ENCODE data around the gene BTG2. TPM values are rescaled to one million over a fixed set of nuclear protein-coding genes. Genes with fewer than 3 reads are reported as not detected.

BTG2 gene
- total and polyA plus RNA-seq, 2 donors (not counting 1 experiment from before 2014, with no cell fraction given) = 9.8 to 26.3 TPM

DNA sequence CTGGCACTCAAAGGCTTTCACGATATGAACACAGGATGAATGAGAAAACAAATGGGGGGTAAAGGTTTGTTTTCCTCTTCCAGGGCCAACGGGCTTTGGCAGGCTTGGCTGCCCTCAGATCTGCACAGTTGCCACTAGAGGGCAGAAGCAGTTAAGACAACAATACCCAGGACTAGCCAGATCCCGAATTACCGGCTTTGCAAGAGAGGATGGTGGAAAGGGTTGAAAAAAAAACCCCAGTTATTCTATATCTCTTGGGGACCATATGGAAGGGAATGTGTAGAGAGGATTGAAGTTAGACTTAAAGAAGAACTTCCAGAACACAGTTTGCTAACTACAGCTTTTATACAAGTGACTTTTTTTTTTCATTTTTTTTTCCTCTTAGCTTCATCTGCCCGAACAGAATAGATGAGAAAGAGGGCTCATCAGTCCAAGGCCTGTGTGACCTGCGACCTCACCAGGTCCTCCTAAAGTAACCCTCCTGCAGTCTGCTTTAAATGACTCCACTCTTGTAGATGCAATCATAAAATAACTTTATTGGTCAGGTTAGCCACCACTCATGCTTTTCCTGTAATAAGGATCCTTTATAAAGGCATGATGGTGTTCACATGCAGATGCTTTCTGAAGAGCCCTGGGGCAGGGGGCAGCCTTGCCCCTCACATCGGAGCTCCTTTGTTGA lies 34.9 kb downstream of the BTG2 start:
- Histone ChIP-seq H3K36me3 (ENCODE audit: control insufficient read depth, insufficient read depth, low read length) (no peaks in the 10 kb centered on the region), H3K27ac (ENCODE audit: insufficient read depth, low read length) (no peak overlapping the region), H3K27me3 (ENCODE audit: control insufficient read depth, insufficient read depth, low read length) (peaks cover 35% of the 10 kb centered on the region), H3K9me3 (ENCODE audit: control insufficient read depth, insufficient read depth, low read depth, low read length) (no peaks in the 10 kb centered on the region), H2AFZ (ENCODE audit: low read length) (no peak overlapping the region), H3K9ac (ENCODE audit: insufficient read depth, low read length) (no peak overlapping the region), H4K20me1 (ENCODE audit: control insufficient read depth, extremely low read depth, insufficient read depth, low read length) (no peaks in the 10 kb centered on the region), H3K4me3 (replicated peaks in 1 of 4; ENCODE audit: control extremely low read depth in 1 of 4, insufficient read depth in 1 of 4, low read depth in 3 of 4, low read length in 4 of 4) (no peak overlapping the region), H3K4me1 (ENCODE audit: control insufficient read depth, extremely low read depth, insufficient read depth, low read length) (no peaks in the 10 kb centered on the region), H3K4me2 (ENCODE audit: extremely low read depth, insufficient read depth, low read length) (no peak overlapping the region), H3K79me2 (ENCODE audit: control insufficient read depth, insufficient read depth, low read length) (no peaks in the 10 kb centered on the region)
- DNase-seq (ENCODE audit: low read depth in 2 of 2) = peak; percentile 71 to 90
- peak; percentile 35 for TF ChIP-seq EZH2 (IDR thresholded peaks at IDR 0.05; ENCODE audit: low read length, missing control alignments)
- TF ChIP-seq, protein P1, sequence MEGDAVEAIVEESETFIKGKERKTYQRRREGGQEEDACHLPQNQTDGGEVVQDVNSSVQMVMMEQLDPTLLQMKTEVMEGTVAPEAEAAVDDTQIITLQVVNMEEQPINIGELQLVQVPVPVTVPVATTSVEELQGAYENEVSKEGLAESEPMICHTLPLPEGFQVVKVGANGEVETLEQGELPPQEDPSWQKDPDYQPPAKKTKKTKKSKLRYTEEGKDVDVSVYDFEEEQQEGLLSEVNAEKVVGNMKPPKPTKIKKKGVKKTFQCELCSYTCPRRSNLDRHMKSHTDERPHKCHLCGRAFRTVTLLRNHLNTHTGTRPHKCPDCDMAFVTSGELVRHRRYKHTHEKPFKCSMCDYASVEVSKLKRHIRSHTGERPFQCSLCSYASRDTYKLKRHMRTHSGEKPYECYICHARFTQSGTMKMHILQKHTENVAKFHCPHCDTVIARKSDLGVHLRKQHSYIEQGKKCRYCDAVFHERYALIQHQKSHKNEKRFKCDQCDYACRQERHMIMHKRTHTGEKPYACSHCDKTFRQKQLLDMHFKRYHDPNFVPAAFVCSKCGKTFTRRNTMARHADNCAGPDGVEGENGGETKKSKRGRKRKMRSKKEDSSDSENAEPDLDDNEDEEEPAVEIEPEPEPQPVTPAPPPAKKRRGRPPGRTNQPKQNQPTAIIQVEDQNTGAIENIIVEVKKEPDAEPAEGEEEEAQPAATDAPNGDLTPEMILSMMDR (conservative IDR thresholded peaks at IDR 0.05 in 1 of 2, IDR thresholded peaks at IDR 0.05 in 1 of 2; ENCODE audit: low read depth in 1 of 2, low read length in 2 of 2) = peak; percentile 87 to 88

DNA sequence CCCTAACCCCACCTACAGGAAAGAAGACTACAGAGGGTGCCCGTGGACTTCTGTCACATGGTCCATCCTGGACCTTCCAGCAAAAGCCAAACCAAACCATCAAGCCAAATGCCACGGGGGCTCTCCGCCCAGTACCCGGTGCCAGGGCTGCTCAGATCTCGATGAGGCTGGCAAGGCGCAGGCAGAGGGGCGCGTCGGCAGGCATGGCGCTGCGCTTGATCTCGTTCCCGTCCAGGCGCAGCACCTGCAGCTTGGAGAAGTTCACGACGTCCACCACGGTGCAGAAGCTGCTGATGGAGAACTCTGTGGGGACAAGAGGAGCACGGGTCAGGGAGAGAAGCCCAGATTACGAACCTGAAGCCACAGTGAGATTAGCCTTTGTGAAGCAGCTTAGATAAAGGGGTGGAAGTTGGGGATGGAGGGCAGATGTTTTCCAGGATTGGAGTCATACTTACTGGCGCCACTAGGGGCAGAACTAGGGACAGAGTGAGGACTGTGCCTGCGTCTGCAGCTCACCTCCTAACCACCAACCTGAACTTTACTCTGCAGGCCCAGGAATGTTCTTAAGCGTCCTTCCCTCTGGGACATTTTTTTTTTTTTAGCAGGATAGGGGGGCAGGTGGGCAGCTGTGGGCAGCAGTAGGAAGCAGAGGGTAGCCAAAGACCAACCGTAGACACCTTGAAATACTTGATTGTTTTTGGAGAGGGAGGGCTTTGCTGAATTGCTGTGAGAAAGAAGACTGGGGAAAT lies 37.0 kb downstream of the BTG2 start:
- TF ChIP-seq EZH2 (IDR thresholded peaks at IDR 0.05; ENCODE audit: low read length, missing control alignments) = peak; percentile 25
- TF ChIP-seq, protein P1 (conservative IDR thresholded peaks at IDR 0.05 in 1 of 2, IDR thresholded peaks at IDR 0.05 in 1 of 2; ENCODE audit: low read depth in 1 of 2, low read length in 2 of 2) = peak; percentile 76 to 85
- no peaks in the 10 kb centered on the region for H3K79me2 ChIP-seq (ENCODE audit: control insufficient read depth, insufficient read depth, low read length)
- no peak overlapping the region for H2AFZ ChIP-seq (ENCODE audit: low read length)
- no peaks in the 10 kb centered on the region for H3K9me3 ChIP-seq (ENCODE audit: control insufficient read depth, insufficient read depth, low read depth, low read length)
- peak; percentile 27 to 42 for DNase-seq (ENCODE audit: low read depth in 2 of 2)
- no peak overlapping the region for H3K9ac ChIP-seq (ENCODE audit: insufficient read depth, low read length)
- peaks cover 35% of the 10 kb centered on the region for H3K27me3 ChIP-seq (ENCODE audit: control insufficient read depth, insufficient read depth, low read length)
- no peaks in the 10 kb centered on the region for H4K20me1 ChIP-seq (ENCODE audit: control insufficient read depth, extremely low read depth, insufficient read depth, low read length)
- H3K4me1 ChIP-seq (ENCODE audit: control insufficient read depth, extremely low read depth, insufficient read depth, low read length) = no peaks in the 10 kb centered on the region
- H3K4me3 ChIP-seq (replicated peaks in 1 of 4; ENCODE audit: control extremely low read depth in 1 of 4, insufficient read depth in 1 of 4, low read depth in 3 of 4, low read length in 4 of 4) = no peak overlapping the region
- H3K27ac ChIP-seq (ENCODE audit: insufficient read depth, low read length) = no peak overlapping the region
- no peak overlapping the region for H3K4me2 ChIP-seq (ENCODE audit: extremely low read depth, insufficient read depth, low read length)
- no peaks in the 10 kb centered on the region for H3K36me3 ChIP-seq (ENCODE audit: control insufficient read depth, insufficient read depth, low read length)

DNA sequence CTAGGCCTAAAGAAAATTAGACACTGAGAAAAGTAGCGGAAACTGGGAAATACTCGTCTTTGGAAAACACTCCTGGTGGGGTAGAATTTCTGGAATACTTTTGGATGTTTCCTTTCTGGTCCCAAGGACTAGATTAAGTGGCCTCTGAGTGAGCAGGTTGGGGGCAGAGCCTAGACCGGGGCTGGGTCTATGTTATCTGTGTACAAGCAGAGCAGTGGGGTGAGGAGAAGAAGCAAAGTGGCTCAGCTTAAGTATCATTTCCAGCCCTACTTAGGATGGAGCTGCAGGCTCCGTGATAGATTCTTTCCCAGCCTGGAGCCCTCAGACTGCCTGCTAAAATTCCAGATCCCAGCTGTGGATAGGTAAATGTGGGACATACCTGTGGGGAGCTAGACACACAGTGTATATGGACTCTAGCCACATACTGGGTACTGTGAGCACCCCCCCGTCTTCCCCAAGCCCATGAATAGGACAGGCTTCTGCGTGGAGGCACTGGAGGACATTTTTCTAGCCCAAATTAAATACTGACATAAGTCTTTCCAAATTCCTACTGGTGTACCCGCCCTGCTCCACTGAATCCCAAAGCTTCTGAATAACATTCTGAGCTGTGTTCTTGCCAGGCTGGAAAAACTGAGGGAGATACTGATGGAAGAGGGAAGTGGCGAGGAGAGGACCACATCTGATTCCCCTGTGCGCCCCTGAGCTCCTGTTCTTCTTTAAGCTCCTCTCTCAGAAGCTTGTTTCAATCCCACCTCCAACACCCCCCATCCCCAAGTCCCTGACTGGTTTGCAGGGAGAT lies 38.8 kb downstream of the BTG2 start:
- Histone ChIP-seq H3K4me2 (ENCODE audit: extremely low read depth, insufficient read depth, low read length) (no peak overlapping the region), H4K20me1 (ENCODE audit: control insufficient read depth, extremely low read depth, insufficient read depth, low read length) (no peaks in the 10 kb centered on the region), H3K9me3 (ENCODE audit: control insufficient read depth, insufficient read depth, low read depth, low read length) (no peaks in the 10 kb centered on the region), H2AFZ (ENCODE audit: low read length) (no peak overlapping the region), H3K79me2 (ENCODE audit: control insufficient read depth, insufficient read depth, low read length) (no peaks in the 10 kb centered on the region), H3K36me3 (ENCODE audit: control insufficient read depth, insufficient read depth, low read length) (no peaks in the 10 kb centered on the region), H3K4me1 (ENCODE audit: control insufficient read depth, extremely low read depth, insufficient read depth, low read length) (no peaks in the 10 kb centered on the region), H3K27ac (ENCODE audit: insufficient read depth, low read length) (no peak overlapping the region), H3K4me3 (replicated peaks in 1 of 4; ENCODE audit: control extremely low read depth in 1 of 4, insufficient read depth in 1 of 4, low read depth in 3 of 4, low read length in 4 of 4) (no peak overlapping the region), H3K27me3 (ENCODE audit: control insufficient read depth, insufficient read depth, low read length) (peaks cover 37% of the 10 kb centered on the region), H3K9ac (ENCODE audit: insufficient read depth, low read length) (no peak overlapping the region)
- TF ChIP-seq, protein P1 (conservative IDR thresholded peaks at IDR 0.05 in 1 of 2, IDR thresholded peaks at IDR 0.05 in 1 of 2; ENCODE audit: low read depth in 1 of 2, low read length in 2 of 2) = no peak
- no peak for TF ChIP-seq EZH2 (IDR thresholded peaks at IDR 0.05; ENCODE audit: low read length, missing control alignments)
- DNase-seq (ENCODE audit: low read depth in 2 of 2) = no peak
